ENCODE results near the gene TMEM273. TPM values are rescaled to one million over a fixed set of nuclear protein-coding genes. Genes with fewer than 3 reads are reported as not detected.

TMEM273 gene
- total RNA-seq, 1 donor = not detected

DNA sequence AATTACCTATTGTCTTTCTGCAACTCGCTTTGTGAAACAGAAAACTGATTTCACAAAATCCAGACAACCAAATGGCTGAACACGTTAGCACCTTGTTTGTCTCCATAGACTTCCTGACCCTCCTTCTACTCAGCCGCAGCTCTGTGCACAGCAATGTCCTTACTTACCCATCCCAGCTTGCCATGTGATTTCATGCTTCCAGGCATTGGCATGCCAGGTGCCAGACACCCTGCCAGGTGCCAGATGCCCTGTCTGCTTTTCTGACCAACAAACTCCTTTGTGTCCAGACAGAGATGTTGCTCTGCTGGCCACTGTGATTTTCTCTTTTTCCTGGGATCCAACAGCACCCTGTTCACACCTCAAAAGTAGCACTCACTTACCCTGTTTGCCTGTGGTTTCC lies 38.3 kb downstream of the TMEM273 start:
- Histone ChIP-seq H4K20me1 (ENCODE audit: insufficient read depth, low read length) (no peaks in the 10 kb centered on the region), H3K27ac (ENCODE audit: low read depth, low read length) (no peak overlapping the region), H3K27me3 (ENCODE audit: insufficient read depth, low read length) (no peaks in the 10 kb centered on the region), H3K4me2 (ENCODE audit: insufficient read depth, low read length) (no peak overlapping the region), H3K4me3 (ENCODE audit: insufficient read depth, low read length) (no peak overlapping the region), H3K4me1 (ENCODE audit: insufficient read depth, low read length) (peaks cover 4% of the 10 kb centered on the region), H3K36me3 (ENCODE audit: insufficient read depth, low read length) (no peaks in the 10 kb centered on the region), H3K79me2 (ENCODE audit: insufficient read depth, low read length) (no peaks in the 10 kb centered on the region), H2AFZ (ENCODE audit: low read length) (no peak overlapping the region), H3K9me3 (ENCODE audit: low read depth, low read length) (no peaks in the 10 kb centered on the region)
- TF ChIP-seq, protein P1, sequence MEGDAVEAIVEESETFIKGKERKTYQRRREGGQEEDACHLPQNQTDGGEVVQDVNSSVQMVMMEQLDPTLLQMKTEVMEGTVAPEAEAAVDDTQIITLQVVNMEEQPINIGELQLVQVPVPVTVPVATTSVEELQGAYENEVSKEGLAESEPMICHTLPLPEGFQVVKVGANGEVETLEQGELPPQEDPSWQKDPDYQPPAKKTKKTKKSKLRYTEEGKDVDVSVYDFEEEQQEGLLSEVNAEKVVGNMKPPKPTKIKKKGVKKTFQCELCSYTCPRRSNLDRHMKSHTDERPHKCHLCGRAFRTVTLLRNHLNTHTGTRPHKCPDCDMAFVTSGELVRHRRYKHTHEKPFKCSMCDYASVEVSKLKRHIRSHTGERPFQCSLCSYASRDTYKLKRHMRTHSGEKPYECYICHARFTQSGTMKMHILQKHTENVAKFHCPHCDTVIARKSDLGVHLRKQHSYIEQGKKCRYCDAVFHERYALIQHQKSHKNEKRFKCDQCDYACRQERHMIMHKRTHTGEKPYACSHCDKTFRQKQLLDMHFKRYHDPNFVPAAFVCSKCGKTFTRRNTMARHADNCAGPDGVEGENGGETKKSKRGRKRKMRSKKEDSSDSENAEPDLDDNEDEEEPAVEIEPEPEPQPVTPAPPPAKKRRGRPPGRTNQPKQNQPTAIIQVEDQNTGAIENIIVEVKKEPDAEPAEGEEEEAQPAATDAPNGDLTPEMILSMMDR (IDR thresholded peaks at IDR 0.05; ENCODE audit: extremely low read depth, low read depth, low read length) = no peak
- DNase-seq (ENCODE audit: insufficient read length, low spot score, missing footprints) = no peak

DNA sequence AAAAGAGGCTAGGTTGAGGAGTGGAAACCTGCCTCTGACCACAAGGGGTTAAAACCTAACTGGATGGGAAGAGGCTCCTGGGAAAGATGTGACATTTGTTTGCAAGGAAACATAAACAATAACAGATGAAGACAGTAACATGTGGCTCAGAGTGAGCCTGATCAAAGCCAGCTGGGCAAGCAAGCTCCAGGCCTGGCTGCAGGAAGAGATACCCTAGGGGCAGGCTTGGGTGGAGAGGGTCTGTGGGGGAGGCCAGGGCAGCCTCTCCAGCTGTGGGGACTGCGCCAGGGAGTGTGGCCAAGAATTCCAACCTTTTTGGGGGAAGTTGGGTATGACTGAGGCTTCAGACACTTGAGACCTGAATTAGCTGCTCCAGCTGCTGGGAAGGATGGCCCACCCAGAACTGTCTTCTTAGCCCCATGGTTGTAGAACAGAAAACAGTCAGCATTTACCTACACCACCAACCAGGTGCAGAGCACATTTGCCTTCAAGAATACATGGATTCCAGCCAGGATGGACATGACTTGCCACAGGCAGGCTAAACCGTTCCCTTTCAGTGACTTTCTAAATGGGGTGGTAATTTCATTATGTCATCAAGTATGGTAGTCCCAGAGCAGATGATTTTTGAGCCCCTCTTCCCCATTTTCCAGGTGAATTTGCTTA lies 44.0 kb downstream of the TMEM273 start:
- H3K79me2 ChIP-seq (ENCODE audit: insufficient read depth, low read length) = no peaks in the 10 kb centered on the region
- no peak overlapping the region for H3K27ac ChIP-seq (ENCODE audit: low read depth, low read length)
- H3K4me3 ChIP-seq (ENCODE audit: insufficient read depth, low read length) = no peak overlapping the region
- H4K20me1 ChIP-seq (ENCODE audit: insufficient read depth, low read length) = no peaks in the 10 kb centered on the region
- no peak overlapping the region for H2AFZ ChIP-seq (ENCODE audit: low read length)
- TF ChIP-seq, protein P1 (IDR thresholded peaks at IDR 0.05; ENCODE audit: extremely low read depth, low read depth, low read length) = no peak
- DNase-seq (ENCODE audit: insufficient read length, low spot score, missing footprints) = no peak
- H3K27me3 ChIP-seq (ENCODE audit: insufficient read depth, low read length) = no peaks in the 10 kb centered on the region
- peaks cover 19% of the 10 kb centered on the region for H3K4me1 ChIP-seq (ENCODE audit: insufficient read depth, low read length)
- H3K4me2 ChIP-seq (ENCODE audit: insufficient read depth, low read length) = no peak overlapping the region
- no peaks in the 10 kb centered on the region for H3K9me3 ChIP-seq (ENCODE audit: low read depth, low read length)
- no peaks in the 10 kb centered on the region for H3K36me3 ChIP-seq (ENCODE audit: insufficient read depth, low read length)

DNA sequence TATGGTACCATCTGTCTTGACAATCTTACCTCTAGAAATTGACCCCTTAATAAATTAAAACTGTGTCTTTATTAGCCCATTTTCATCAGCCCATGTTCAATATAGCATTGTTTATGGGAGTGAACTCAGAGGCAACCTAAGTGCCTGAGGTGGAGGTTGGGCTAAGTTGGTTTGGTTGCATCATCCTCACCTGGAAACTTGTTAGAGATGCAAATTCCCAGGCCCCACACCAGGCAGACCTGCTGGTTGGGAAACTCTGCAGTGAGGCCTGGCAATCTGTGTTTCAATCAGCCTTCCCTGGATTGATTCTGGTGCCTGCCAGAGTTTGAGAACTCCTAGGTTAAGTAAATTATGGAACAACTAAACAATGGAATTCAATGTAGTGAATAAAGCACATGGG lies 44.9 kb downstream of the TMEM273 start:
- no peaks in the 10 kb centered on the region for H4K20me1 ChIP-seq (ENCODE audit: insufficient read depth, low read length)
- no peaks in the 10 kb centered on the region for H3K9me3 ChIP-seq (ENCODE audit: low read depth, low read length)
- H3K79me2 ChIP-seq (ENCODE audit: insufficient read depth, low read length) = no peaks in the 10 kb centered on the region
- no peaks in the 10 kb centered on the region for H3K36me3 ChIP-seq (ENCODE audit: insufficient read depth, low read length)
- no peak overlapping the region for H3K4me2 ChIP-seq (ENCODE audit: insufficient read depth, low read length)
- H2AFZ ChIP-seq (ENCODE audit: low read length) = no peak overlapping the region
- no peaks in the 10 kb centered on the region for H3K27me3 ChIP-seq (ENCODE audit: insufficient read depth, low read length)
- H3K4me3 ChIP-seq (ENCODE audit: insufficient read depth, low read length) = no peak overlapping the region
- no peak overlapping the region for H3K27ac ChIP-seq (ENCODE audit: low read depth, low read length)
- DNase-seq (ENCODE audit: insufficient read length, low spot score, missing footprints) = no peak
- TF ChIP-seq, protein P1 (IDR thresholded peaks at IDR 0.05; ENCODE audit: extremely low read depth, low read depth, low read length) = no peak
- peaks cover 27% of the 10 kb centered on the region for H3K4me1 ChIP-seq (ENCODE audit: insufficient read depth, low read length)

DNA sequence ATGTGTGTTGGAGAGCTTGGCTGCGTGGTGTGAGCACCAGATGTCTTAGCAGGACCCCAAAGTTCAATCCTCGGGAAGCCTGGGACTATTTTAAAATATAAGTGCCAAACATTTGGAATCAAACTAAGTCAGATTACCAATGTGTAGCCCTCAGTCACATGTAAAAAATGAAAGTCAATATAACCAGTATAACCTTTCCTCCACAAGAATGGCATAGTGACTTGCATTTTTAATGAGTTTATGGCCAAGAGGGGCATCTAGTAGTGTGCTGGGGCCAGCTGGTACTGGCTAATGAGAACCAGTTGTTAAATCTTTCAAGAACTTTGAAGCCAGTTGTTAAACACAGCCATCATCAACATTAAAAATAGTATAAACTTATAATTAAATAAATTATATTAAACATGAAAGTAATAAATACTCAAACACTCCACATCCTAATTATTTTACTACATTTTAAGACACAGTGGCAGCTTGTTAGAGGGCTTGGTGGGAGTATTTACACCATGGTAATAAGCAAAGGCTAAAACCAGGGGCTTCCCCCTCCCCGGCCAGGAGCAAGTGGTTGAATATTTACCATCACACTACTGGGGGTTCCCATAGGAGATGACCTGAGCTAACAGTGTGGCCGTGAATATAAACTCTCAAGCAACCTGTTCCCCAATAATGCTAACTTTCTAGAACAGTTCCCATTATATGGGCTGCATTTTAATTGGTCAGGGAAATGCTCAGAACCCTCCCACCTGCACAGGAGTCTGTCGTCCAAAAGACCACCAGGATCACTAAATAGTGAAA lies 46.5 kb downstream of the TMEM273 start:
- Histone ChIP-seq H3K79me2 (ENCODE audit: insufficient read depth, low read length) (no peaks in the 10 kb centered on the region), H3K36me3 (ENCODE audit: insufficient read depth, low read length) (no peaks in the 10 kb centered on the region), H3K9me3 (ENCODE audit: low read depth, low read length) (no peaks in the 10 kb centered on the region), H3K4me1 (ENCODE audit: insufficient read depth, low read length) (peaks cover 31% of the 10 kb centered on the region), H4K20me1 (ENCODE audit: insufficient read depth, low read length) (no peaks in the 10 kb centered on the region), H3K4me2 (ENCODE audit: insufficient read depth, low read length) (no peak overlapping the region), H3K27me3 (ENCODE audit: insufficient read depth, low read length) (no peaks in the 10 kb centered on the region), H2AFZ (ENCODE audit: low read length) (no peak overlapping the region), H3K4me3 (ENCODE audit: insufficient read depth, low read length) (no peak overlapping the region), H3K27ac (ENCODE audit: low read depth, low read length) (no peak overlapping the region)
- DNase-seq (ENCODE audit: insufficient read length, low spot score, missing footprints) = no peak
- TF ChIP-seq, protein P1 (IDR thresholded peaks at IDR 0.05; ENCODE audit: extremely low read depth, low read depth, low read length) = no peak
